ENCODE data around the gene ATF7. TPM values are rescaled to one million over a fixed set of nuclear protein-coding genes. Genes with fewer than 3 reads are reported as not detected.

The ATF7 gene
- total and polyA plus RNA-seq, 2 of the 13 experiments (the other 11 are each of a cell fraction or from before 2014, with no cell fraction given), result 9.6 to 16.2 TPM

DNA sequence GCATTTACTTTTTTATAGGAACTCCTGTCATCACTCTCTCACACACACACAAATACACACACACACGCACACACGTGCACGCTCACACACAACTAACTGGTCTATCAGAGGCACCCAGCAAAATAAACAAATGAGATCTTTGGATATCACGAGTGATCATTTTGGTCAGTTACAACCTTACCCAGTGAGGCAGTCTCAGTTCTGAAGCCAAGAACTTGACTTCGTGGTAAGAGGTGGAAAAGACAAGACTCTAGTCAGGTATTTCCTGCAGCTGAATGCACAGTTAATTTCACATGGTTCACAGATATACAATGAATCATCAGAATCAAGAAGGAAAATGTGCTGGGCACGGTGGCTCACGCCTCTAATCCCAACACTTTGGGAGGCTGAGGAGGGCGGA lies 39.4 kb downstream of the ATF7 start (continued):
- no peak for TF ChIP-seq CBX2 (IDR thresholded peaks at IDR 0.05; ENCODE audit: low read depth, low read length)
- TF ChIP-seq CBX2 (CRISPR knock-in tag; IDR thresholded peaks at IDR 0.05; ENCODE audit: low read depth), result no peak

- Histone ChIP-seq H2AFZ (ENCODE audit: low read length) (no peak overlapping the region), H3K9me3 (ENCODE audit: low read length) (no peaks in the 10 kb centered on the region), H3K27ac (ENCODE audit: extremely low read length, insufficient read depth, low read length) (no peak overlapping the region), H3K4me2 (ENCODE audit: low read depth, low read length) (no peak overlapping the region), H4K20me1 (ENCODE audit: insufficient read depth, low read length) (no peaks in the 10 kb centered on the region), H3K36me3 (replicated peaks in 1 of 2; ENCODE audit: control insufficient read depth in 1 of 2, insufficient read depth in 2 of 2, low read length in 2 of 2) (peaks cover 0 to 2% of the 10 kb centered on the region in 2 experiments; a peak in 1 of 5 replicates), H3K27me3 (ENCODE audit: control insufficient read depth in 1 of 2, insufficient read depth in 2 of 2, low read length in 2 of 2) (no peaks in the 10 kb centered on the region), H3K4me1 (ENCODE audit: insufficient read depth, low read length) (peaks cover 6% of the 10 kb centered on the region), H3K9ac (ENCODE audit: insufficient read depth, low read depth, low read length) (no peak overlapping the region), H3K79me2 (ENCODE audit: insufficient read depth, low read length) (no peaks in the 10 kb centered on the region), H3K4me3 (replicated peaks in 1 of 3; ENCODE audit: insufficient read depth in 1 of 3, low read depth in 2 of 3, low read length in 3 of 3) (no peak overlapping the region)
- ChIA-PET CTCF (ENCODE audit: low intra/inter-chr PET ratio, low total read pairs) (no interaction called here), POLR2A (no interaction called here)
- BruUV-seq (replicated peaks), result no TSS peak
- 93% methylated on average over 2 of the region's 2 CpGs for WGBS (ENCODE audit: low lambda C conversion rate)
- in situ Hi-C loops (cut with HindIII; ENCODE audit: extremely low pct_ligation_motif_present, low pct_unique_long_range_greater_than_20kb), result no loop called here
- DNase-seq (ENCODE audit: low spot score) (no peak), FAIRE-seq (no peak), ATAC-seq (no peak)
- intact Hi-C loops (cut with micrococcal nuclease; ENCODE audit: unreplicated experiment), result no loop called here
- TF ChIP-seq POLR2AphosphoS5 (IDR thresholded peaks at IDR 0.05; ENCODE audit: low read depth, low read length), result no peak
- TF ChIP-seq ZNF264 (CRISPR knock-in tag; IDR thresholded peaks at IDR 0.05), result no peak
- TF ChIP-seq ZNF431 (CRISPR knock-in tag; IDR thresholded peaks at IDR 0.05; ENCODE audit: borderline replicate concordance, low read depth), result no peak
- TF ChIP-seq PATZ1 (CRISPR knock-in tag; IDR thresholded peaks at IDR 0.05), result no peak
- no peak for TF ChIP-seq ZNF883 (CRISPR knock-in tag; IDR thresholded peaks at IDR 0.05; ENCODE audit: not compliant biosample characterization)
- TF ChIP-seq ZNF33B (CRISPR knock-in tag; IDR thresholded peaks at IDR 0.05), result no peak
- TF ChIP-seq, protein P1, sequence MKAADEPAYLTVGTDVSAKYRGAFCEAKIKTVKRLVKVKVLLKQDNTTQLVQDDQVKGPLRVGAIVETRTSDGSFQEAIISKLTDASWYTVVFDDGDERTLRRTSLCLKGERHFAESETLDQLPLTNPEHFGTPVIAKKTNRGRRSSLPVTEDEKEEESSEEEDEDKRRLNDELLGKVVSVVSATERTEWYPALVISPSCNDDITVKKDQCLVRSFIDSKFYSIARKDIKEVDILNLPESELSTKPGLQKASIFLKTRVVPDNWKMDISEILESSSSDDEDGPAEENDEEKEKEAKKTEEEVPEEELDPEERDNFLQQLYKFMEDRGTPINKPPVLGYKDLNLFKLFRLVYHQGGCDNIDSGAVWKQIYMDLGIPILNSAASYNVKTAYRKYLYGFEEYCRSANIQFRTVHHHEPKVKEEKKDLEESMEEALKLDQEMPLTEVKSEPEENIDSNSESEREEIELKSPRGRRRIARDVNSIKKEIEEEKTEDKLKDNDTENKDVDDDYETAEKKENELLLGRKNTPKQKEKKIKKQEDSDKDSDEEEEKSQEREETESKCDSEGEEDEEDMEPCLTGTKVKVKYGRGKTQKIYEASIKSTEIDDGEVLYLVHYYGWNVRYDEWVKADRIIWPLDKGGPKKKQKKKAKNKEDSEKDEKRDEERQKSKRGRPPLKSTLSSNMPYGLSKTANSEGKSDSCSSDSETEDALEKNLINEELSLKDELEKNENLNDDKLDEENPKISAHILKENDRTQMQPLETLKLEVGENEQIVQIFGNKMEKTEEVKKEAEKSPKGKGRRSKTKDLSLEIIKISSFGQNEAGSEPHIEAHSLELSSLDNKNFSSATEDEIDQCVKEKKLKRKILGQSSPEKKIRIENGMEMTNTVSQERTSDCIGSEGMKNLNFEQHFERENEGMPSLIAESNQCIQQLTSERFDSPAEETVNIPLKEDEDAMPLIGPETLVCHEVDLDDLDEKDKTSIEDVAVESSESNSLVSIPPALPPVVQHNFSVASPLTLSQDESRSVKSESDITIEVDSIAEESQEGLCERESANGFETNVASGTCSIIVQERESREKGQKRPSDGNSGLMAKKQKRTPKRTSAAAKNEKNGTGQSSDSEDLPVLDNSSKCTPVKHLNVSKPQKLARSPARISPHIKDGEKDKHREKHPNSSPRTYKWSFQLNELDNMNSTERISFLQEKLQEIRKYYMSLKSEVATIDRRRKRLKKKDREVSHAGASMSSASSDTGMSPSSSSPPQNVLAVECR (CRISPR knock-in tag; IDR thresholded peaks at IDR 0.05; ENCODE audit: borderline replicate concordance), result no peak
- TF ChIP-seq MIER3 (CRISPR knock-in tag; IDR thresholded peaks at IDR 0.05; ENCODE audit: borderline replicate concordance), result no peak
- no peak for TF ChIP-seq ZNF331 (CRISPR knock-in tag; IDR thresholded peaks at IDR 0.05)
- TF ChIP-seq ZNF138 (CRISPR knock-in tag; IDR thresholded peaks at IDR 0.05; ENCODE audit: low read depth), result no peak
- no peak for TF ChIP-seq DR1 (CRISPR knock-in tag; IDR thresholded peaks at IDR 0.05)
- no peak for TF ChIP-seq SIN3B (IDR thresholded peaks at IDR 0.05; ENCODE audit: low read length)
- no peak for TF ChIP-seq ZNF550 (CRISPR knock-in tag; IDR thresholded peaks at IDR 0.05; ENCODE audit: borderline replicate concordance)
- TF ChIP-seq TBX2 (CRISPR knock-in tag; IDR thresholded peaks at IDR 0.05; ENCODE audit: borderline replicate concordance), result no peak
- no peak for TF ChIP-seq ZNF670 (CRISPR knock-in tag; IDR thresholded peaks at IDR 0.05; ENCODE audit: borderline replicate concordance)
- TF ChIP-seq ZNF562 (CRISPR knock-in tag; IDR thresholded peaks at IDR 0.05; ENCODE audit: borderline replicate concordance), result no peak
- no peak for TF ChIP-seq ZSCAN20 (CRISPR knock-in tag; IDR thresholded peaks at IDR 0.05; ENCODE audit: borderline replicate concordance)
These were observed 40.6 kb downstream of the ATF7 start for GRCh38 chr12:53585448-53586125.

Measured in HepG2 (cell line).